ENCODE data around the gene NXN.
"Not testable (repeated sequence)": the region's sequence is repeated elsewhere in the genome, so short reads cannot be mapped to it uniquely, and the experiment has no call there.

Gene NXN

GRCh38 chr17:798246-798645 is 181.3 kb downstream of the NXN start:
- DNase-seq (ENCODE audit: low spot score), result no peak

- no peak for DNase-seq (ENCODE audit: low spot score)
Measured at GRCh38 chr17:797236-797840, 182.2 kb downstream of the NXN start.

GRCh38 chr17:796609-797008 is 183.0 kb downstream of the NXN start:
- no peak for DNase-seq (ENCODE audit: low spot score)

DNA sequence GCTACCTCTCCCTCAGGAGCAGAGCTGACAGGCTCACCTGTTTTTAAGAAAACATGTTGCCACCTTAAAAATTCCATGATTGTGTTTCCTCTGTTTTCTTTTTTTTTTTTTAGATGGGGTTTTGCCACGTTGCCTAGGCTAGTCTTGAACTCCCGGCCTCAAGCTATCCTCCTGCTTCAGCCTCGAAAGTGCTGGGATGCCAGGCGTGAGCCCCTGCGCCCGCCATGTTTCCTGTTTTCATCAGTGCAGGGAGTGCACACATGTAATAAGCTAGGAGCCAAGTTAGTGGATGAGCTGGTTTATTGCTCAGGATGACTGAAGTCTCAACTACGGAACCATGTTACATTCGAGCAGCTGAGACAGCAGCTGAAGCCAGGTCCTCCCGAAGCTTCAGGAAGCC is 183.9 kb downstream of the NXN start:
- no peak for DNase-seq (ENCODE audit: low spot score)

DNA sequence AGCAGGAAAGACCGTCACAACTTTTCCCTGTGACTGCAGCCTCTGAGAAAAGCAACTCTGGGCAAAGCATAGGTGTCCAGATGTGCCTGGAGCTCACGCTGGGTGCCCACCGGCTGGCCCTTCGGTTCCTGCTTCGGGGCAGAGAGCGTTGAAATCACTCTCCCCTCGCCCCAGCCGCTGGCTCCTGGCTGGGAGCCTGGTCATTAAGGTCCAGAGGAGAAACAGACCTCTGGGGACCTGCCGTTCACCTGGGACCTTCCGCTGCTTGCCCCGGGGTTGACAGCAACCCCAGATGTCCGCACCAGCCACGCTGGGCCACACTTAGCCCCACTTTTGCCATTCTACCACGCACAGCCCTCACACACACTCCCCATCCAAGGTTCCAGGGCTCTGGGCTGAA is 184.3 kb downstream of the NXN start:
- no peak for DNase-seq (ENCODE audit: low spot score)

- DNase-seq (ENCODE audit: low spot score), result peak; percentile 94
Measured at GRCh38 chr17:794876-795275, 184.7 kb downstream of the NXN start.

- DNase-seq (ENCODE audit: low spot score), result no peak
Measured at GRCh38 chr17:792277-792676, 187.3 kb downstream of the NXN start.

- DNase-seq (ENCODE audit: low spot score), result no peak
Measured at GRCh38 chr17:791829-792228, 187.7 kb downstream of the NXN start.

DNA sequence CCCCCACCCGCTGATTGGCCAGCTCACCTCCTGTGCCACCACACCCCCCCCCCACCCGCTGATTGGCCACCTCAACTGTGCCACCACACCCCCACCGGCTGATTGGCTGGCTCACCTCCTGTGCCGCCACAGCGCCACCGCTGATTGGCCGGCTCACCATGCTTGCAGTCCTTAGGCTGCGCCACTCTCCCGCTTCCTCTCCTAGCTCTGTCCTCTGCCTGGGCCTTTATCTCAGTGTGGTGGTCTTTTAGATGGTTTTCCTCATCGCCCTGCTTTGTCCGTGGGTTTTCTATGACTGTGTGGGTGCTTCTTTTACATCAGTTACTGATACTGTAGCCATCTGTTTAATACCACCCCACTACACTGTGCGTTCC is 188.7 kb downstream of the NXN start:
- DNase-seq (ENCODE audit: low spot score), result not testable (repeated sequence)

- DNase-seq (ENCODE audit: low spot score), result not testable (repeated sequence)
Measured at GRCh38 chr17:789931-790873, 189.4 kb downstream of the NXN start.

GRCh38 chr17:789160-789840 is 190.3 kb downstream of the NXN start:
- no peak for DNase-seq (ENCODE audit: low spot score)

DNA sequence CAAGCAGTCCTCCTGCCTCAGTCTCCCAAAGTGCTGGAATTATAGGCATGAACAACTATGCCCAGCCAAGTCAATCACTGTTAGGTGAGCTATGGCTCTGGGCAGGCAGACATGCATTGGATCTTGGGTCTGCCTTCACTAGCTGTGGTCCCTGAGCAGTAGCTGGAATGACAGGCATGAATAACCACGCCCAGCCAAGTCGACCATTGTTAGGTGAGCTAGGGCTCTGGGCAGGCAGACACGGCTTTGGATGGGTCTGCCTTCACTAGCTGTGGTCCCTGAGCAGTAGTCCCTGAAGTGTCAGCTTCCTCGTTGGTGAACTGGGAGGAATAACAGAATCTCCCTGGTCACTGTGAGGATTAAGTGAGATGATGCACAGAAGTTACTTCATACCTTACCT is 191.0 kb downstream of the NXN start:
- no peak for DNase-seq (ENCODE audit: low spot score)

DNA sequence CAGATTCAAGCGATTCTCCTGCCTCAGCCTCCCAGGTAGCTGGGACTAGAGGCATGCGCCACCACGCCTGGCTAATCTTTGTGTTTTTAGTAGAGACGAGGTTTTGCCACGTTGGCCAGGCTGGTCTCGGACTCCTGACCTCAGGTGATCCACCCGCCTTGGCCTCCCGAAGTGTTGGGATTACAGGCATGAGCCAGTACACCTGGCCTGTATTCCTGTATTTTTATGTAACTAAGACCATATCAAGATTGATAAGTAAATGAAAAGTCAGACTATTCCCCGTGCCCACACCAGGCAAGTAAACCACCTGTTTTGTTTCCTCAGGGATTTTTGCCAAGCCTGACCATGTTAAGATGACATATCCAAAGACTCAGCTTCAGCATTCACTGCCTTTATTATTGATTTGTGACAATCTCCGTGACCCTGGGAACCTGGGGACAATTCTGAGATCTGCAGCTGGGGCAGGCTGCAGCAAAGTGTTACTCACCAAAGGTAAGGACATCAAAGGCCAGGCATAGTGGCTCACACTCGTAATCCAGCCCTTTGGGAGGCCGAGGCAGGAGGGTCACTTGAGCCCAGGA is 191.8 kb downstream of the NXN start:
- no peak for DNase-seq (ENCODE audit: low spot score)

DNA sequence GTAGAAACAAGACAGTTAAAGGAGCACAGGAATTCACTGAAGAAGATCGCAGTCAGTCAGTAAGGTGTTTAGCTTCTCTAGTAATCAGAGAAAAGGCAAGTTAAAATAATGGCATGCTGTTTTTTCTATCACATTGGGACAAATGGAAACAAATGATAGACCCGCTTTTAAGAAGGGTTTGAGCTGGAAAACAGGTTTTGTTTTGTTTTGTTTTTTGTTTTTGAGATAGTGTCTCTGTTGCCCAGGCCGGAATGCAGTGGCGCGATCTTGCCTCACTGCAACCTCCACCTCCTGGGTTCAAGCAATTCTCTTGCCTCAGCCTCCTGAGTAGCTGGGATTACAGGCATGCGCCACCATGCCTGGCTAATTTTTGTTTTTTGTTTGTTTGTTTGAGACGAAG is 193.7 kb downstream of the NXN start:
- DNase-seq (ENCODE audit: low spot score), result not testable (repeated sequence)

DNA sequence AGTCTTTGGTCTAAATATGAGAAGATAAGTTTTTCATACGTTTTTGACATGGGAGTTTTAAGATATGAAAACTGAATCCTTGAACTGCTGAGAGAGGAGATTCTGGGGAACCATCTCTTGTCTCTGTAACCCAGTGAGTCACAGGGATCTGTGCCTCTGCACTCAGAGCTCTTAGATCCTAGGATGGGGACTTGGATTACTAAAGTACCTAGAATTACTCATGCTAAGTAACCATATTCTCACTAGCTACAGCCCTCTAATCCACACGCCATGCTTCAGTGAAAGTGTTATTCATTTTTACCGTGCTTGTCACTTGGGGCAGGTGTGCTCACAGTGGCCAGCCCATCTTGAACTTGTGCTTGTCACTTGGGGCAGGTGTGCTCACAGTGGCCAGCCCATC is 195.4 kb downstream of the NXN start:
- no peak for DNase-seq (ENCODE audit: low spot score)

GRCh38 chr17:781805-782731 is 197.5 kb downstream of the NXN start, which contains the start of the genes GLOD4 and MRM3:
Gene GLOD4 (minus strand): TSS chr17:782280. CDS start chr17:782255, 25 bp downstream.
Gene MRM3 (plus strand): TSS chr17:782353. CDS start chr17:782379, 26 bp downstream.
- DNase-seq (ENCODE audit: low spot score), result peak; percentile 85

DNA sequence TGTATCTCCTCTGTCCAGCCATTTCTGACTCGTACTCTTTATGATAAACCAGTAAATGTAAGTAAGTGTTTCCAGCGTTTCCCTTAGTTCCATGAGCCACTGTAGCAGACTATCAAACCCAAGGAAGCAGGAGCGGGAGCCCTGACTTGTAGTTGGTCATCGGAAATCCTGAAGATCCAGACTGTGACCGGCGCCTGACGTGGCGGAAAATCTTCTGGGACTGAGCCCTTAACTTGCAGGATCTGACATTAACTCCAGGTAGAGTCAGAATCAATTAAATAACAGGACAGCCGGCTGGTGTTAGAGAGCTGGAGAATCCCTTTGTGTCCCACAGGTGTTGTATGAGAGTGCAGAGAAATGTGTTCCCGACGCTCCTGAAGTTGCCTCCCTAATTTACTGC is 201.5 kb downstream of the NXN start:
- no peak for DNase-seq (ENCODE audit: low spot score)

DNA sequence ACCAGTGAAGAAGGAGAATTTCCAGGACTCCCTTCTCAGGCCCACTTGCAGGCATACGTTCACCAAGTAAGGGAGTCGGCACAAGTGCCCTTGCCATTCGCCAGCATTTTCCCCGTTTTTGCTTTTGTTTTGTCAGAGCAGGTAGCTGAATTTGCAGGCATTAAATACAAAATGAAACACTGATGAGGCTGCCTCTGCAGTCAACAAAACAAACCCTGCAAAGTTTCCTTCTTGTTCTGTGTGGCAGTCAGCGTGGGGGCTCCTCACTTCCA is 205.3 kb downstream of the NXN start:
- no peak for DNase-seq (ENCODE audit: low spot score)

DNA sequence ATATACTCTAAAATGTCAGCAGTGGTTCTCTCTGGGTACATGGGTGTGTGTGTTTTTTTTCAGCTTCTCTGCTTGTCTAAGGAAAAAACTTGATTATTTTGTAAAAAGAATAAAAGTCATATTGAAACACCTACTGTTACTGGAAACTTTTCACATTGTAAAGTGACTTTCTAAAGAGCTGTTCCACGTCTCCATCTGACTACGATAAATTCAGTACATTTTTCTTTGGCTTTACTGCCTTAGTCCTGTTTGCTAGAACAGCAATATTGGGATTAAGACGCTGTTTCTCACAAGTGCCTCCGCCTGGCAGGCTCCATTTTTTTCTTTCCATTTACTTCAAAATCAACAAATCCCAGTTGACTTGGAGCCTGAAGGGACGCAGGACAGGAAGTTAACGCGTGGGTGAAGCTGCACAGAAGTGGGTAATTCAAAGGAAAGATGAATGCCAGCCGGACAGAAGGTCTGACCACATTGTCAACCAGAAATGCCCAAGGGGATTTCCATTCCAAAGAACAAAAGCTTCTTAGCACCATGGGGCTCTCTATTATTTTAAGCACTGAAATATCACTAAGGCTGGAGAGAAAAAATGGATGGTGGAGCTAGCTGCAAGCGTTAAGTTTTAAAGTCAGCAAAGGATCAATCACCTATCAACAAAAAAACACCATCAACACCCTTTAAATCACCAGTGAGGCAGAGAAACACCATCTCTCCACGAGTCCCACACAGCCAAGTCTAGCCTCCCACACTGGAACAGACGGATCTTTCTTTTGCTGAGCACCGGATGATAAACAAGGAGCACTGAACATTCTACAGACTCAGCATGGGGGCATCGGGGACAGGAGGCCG is 205.9 kb downstream of the NXN start:
- DNase-seq (ENCODE audit: low spot score), result no peak

DNA sequence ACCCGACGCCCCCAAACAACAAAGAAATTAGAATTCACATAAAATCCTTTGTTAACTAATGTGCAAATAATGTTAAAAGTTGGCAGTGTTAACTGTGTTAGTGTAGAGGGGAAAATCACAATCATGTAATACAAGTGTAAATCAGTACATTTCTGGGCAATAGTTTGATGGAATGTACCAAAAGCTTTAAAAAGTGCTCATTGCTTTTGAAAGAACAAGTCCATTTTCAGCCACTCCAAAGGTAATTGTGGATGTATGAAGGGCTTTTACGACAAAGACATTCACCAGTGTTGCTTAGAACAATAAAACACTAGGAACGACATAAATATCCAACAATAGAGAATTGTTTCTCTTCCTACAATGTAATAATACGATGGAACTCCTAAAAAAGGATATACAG is 206.6 kb downstream of the NXN start:
- no peak for DNase-seq (ENCODE audit: low spot score)

DNA sequence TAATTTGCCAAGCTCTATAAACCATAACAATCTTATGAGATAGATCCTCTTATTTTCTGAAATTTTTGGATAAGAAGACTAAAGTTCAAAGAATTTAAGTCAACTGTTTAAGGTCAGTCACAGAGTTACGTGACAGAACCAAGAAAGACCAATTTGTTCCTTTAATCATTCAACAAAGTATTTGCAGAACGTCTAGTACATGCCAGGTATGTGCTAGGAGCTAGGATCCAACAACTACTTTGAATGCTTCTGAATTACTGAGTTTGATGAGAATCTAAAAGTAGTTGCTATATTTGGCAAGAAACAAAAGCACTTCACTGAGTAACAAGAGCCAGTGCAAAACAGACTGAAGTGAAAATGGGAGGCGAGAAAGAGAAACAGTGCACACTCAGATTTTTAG is 212.5 kb downstream of the NXN start:
- no peak for DNase-seq (ENCODE audit: low spot score)

All from cerebellar cortex (tissue), 1 donor.